ENCODE results near the gene AKR1C4. TPM values are rescaled to one million over a fixed set of nuclear protein-coding genes. Genes with fewer than 3 reads are reported as not detected.

The AKR1C4 gene
- total RNA-seq, 1 experiment from 2014 or later, result not detected

DNA sequence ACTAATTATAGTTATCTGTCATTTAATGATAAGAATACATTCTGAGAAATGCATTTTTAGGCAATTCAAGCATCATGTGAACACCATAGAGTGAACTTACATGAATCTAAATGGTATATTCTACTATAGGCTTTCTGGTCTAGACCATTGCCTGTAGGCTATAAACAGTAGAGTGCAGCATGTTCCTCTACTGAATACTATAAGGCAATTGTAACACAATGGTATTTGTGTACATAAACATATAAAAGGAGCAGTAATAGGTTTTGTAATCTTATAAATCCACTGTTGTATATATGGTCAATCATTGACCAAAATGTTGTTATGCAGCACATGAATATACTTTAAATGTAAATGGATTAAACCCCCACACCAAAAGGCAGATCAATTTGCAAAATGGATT is 71.6 kb downstream of the AKR1C4 start:
- H3K9me3 ChIP-seq (ENCODE audit: control insufficient read depth, low read depth, low read length), result no peaks in the 10 kb centered on the region
- no peak overlapping the region for H2BK20ac ChIP-seq (ENCODE audit: low read depth, low read length, poor library complexity, severe bottlenecking)
- TF ChIP-seq, protein P1, sequence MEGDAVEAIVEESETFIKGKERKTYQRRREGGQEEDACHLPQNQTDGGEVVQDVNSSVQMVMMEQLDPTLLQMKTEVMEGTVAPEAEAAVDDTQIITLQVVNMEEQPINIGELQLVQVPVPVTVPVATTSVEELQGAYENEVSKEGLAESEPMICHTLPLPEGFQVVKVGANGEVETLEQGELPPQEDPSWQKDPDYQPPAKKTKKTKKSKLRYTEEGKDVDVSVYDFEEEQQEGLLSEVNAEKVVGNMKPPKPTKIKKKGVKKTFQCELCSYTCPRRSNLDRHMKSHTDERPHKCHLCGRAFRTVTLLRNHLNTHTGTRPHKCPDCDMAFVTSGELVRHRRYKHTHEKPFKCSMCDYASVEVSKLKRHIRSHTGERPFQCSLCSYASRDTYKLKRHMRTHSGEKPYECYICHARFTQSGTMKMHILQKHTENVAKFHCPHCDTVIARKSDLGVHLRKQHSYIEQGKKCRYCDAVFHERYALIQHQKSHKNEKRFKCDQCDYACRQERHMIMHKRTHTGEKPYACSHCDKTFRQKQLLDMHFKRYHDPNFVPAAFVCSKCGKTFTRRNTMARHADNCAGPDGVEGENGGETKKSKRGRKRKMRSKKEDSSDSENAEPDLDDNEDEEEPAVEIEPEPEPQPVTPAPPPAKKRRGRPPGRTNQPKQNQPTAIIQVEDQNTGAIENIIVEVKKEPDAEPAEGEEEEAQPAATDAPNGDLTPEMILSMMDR (conservative IDR thresholded peaks at IDR 0.05), result no peak
- H3K9me3 Mint-ChIP-seq, result peaks cover 44 to 73% of the 10 kb centered on the region in 2 experiments
- H3K27ac ChIP-seq (ENCODE audit: insufficient read length, low read depth, low read length), result no peak overlapping the region
- no peak overlapping the region for H2BK5ac ChIP-seq (ENCODE audit: insufficient read length, low read length)
- no peak overlapping the region for H3K27ac Mint-ChIP-seq
- no peaks in the 10 kb centered on the region for H3K27me3 ChIP-seq (ENCODE audit: insufficient read depth, low read length)
- H2BK12ac ChIP-seq (ENCODE audit: insufficient read length, low read depth, low read length), result no peak overlapping the region
- H4K20me1 ChIP-seq (ENCODE audit: control insufficient read depth, insufficient read depth, insufficient read length), result no peaks in the 10 kb centered on the region
- H3K4me1 ChIP-seq (ENCODE audit: insufficient read depth, low read length), result no peaks in the 10 kb centered on the region
- H2AFZ ChIP-seq (ENCODE audit: low read length), result no peak overlapping the region
- no peak overlapping the region for H3T11ph ChIP-seq (ENCODE audit: low read length)
- no peaks in the 10 kb centered on the region for H3K79me1 ChIP-seq (ENCODE audit: insufficient read depth, low read depth, low read length, poor library complexity, severe bottlenecking)
- no peak overlapping the region for H4K5ac ChIP-seq (ENCODE audit: insufficient read length, low read depth, low read length)
- no peak overlapping the region for H4K8ac ChIP-seq (replicated peaks; ENCODE audit: insufficient read length, low read depth, low read length)
- H3K27me3 Mint-ChIP-seq (ENCODE audit: low read depth), result no peaks in the 10 kb centered on the region; the same call in 1 of the 2 replicates
- H3K18ac ChIP-seq (ENCODE audit: insufficient read length, low read depth, low read length), result no peak overlapping the region
- no peaks in the 10 kb centered on the region for H3K79me2 ChIP-seq (ENCODE audit: insufficient read depth, low read length)
- H3K4me3 Mint-ChIP-seq, result no peak overlapping the region
- H3K23ac ChIP-seq (ENCODE audit: insufficient read length, low read depth, low read length), result no peak overlapping the region
- no peak overlapping the region for H4K91ac ChIP-seq (ENCODE audit: insufficient read length, low read depth, low read length)
- no peaks in the 10 kb centered on the region for H3K23me2 ChIP-seq (ENCODE audit: insufficient read length, low read depth, low read length, poor library complexity, severe bottlenecking)
- H3K4ac ChIP-seq (ENCODE audit: low read depth, low read length), result no peak overlapping the region
- H3K14ac ChIP-seq (ENCODE audit: insufficient read depth, low read length), result no peak overlapping the region
- peaks cover 0 to 12% (median 0%) of the 10 kb centered on the region in 3 experiments; a peak in 3 of 7 replicates for H3K36me3 Mint-ChIP-seq (ENCODE audit: insufficient read depth in 1 of 3, low read depth in 3 of 3)
- no peak overlapping the region for H3K4me2 ChIP-seq (ENCODE audit: insufficient read depth, insufficient read length, low read length)
- DNase-seq, result no peak
- no peak overlapping the region for H3K56ac ChIP-seq (ENCODE audit: insufficient read length, low read depth, low read length)
- H3K9ac ChIP-seq (ENCODE audit: extremely low read depth, insufficient read length, low read length), result no peak overlapping the region
- H2AK5ac ChIP-seq (ENCODE audit: insufficient read length, low read length), result no peak overlapping the region
- H3K4me1 Mint-ChIP-seq, result no peaks in the 10 kb centered on the region
- H2BK120ac ChIP-seq (ENCODE audit: low read depth, low read length, poor library complexity, severe bottlenecking), result no peak overlapping the region
- H2BK15ac ChIP-seq (ENCODE audit: low read depth, low read length), result no peak overlapping the region

Other genes with a start within 250 kb of the AKR1C4 start
- 1.9 and 2.0 TPM in 2 replicates for gene AKR1C1, start 233.4 kb upstream of the AKR1C4 start, total RNA-seq (2021)
- 0.74 and 0.83 TPM in 2 replicates for gene AKR1C2, start 193.0 kb upstream of the AKR1C4 start, total RNA-seq (2021)
- gene AKR1C3, start 102.4 kb upstream of the AKR1C4 start, total RNA-seq (2021), result 2.1 and 4.5 TPM in 2 replicates
- not detected in 2 replicates for gene AKR1C8, start 11.7 kb upstream of the AKR1C4 start, total RNA-seq (2021)
- not detected in 2 replicates for gene UCN3, start 168.1 kb downstream of the AKR1C4 start, total RNA-seq (2021)
- gene TUBAL3, start 208.0 kb downstream of the AKR1C4 start, total RNA-seq (2021), result not detected in 2 replicates
- gene NET1, start 215.7 kb downstream of the AKR1C4 start, total RNA-seq (2021), result 50.6 and 57.5 TPM in 2 replicates

Data from H9 (cell line).